Measurements from ENCODE around the gene UBAP1L.
A peak's percentile ranks its signal among the peaks of the same experiment; 100 is the strongest.
"Not testable (repeated sequence)": the region's sequence is repeated elsewhere in the genome, so short reads cannot be mapped to it uniquely, and the experiment has no call there.

UBAP1L gene

GRCh38 chr15:65066001-65066634 lies 48.9 kb downstream of the UBAP1L start:
- no peak for DNase-seq (ENCODE audit: low spot score)

GRCh38 chr15:65062726-65063125 lies 52.3 kb downstream of the UBAP1L start:
- no peak for DNase-seq (ENCODE audit: low spot score)

GRCh38 chr15:65062061-65062460 lies 52.9 kb downstream of the UBAP1L start:
- DNase-seq (ENCODE audit: low spot score): no peak

GRCh38 chr15:65060641-65061397 lies 54.2 kb downstream of the UBAP1L start:
- no peak for DNase-seq (ENCODE audit: low spot score)

GRCh38 chr15:65059931-65060596 lies 54.9 kb downstream of the UBAP1L start:
- DNase-seq (ENCODE audit: low spot score): no peak

- DNase-seq (ENCODE audit: low spot score): no peak
Measured at GRCh38 chr15:65059369-65059750, 55.6 kb downstream of the UBAP1L start.

- no peak for DNase-seq (ENCODE audit: low spot score)
Measured at GRCh38 chr15:65058394-65059368, 56.3 kb downstream of the UBAP1L start.

- no peak for DNase-seq (ENCODE audit: low spot score)
Measured at GRCh38 chr15:65057549-65057940, 57.5 kb downstream of the UBAP1L start.

GRCh38 chr15:65056868-65057548 lies 58.0 kb downstream of the UBAP1L start:
- no peak for DNase-seq (ENCODE audit: low spot score)

- no peak for DNase-seq (ENCODE audit: low spot score)
Measured at GRCh38 chr15:65056106-65056505, 58.9 kb downstream of the UBAP1L start.

GRCh38 chr15:65055201-65055870 lies 59.7 kb downstream of the UBAP1L start:
- no peak for DNase-seq (ENCODE audit: low spot score)

- DNase-seq (ENCODE audit: low spot score): peak; percentile 79
Measured at GRCh38 chr15:65054333-65055200, 60.4 kb downstream of the UBAP1L start.

GRCh38 chr15:65052956-65053355 lies 62.0 kb downstream of the UBAP1L start:
- DNase-seq (ENCODE audit: low spot score): no peak

- no peak for DNase-seq (ENCODE audit: low spot score)
Measured at GRCh38 chr15:65051266-65051665, 63.7 kb downstream of the UBAP1L start.

GRCh38 chr15:65050270-65050669 lies 64.7 kb downstream of the UBAP1L start:
- DNase-seq (ENCODE audit: low spot score): no peak

GRCh38 chr15:65049418-65049840 lies 65.6 kb downstream of the UBAP1L start:
- peak; percentile 97 for DNase-seq (ENCODE audit: low spot score)

GRCh38 chr15:65048241-65048640 lies 66.8 kb downstream of the UBAP1L start:
- DNase-seq (ENCODE audit: low spot score): no peak

- DNase-seq (ENCODE audit: low spot score): no peak
Measured at GRCh38 chr15:65044724-65045481, 70.1 kb downstream of the UBAP1L start, which contains the start of gene SLC51B. Gene SLC51B (plus strand): TSS chr15:65045387. CDS start chr15:65050005, 4,618 bp downstream.

GRCh38 chr15:65044218-65044617 lies 70.8 kb downstream of the UBAP1L start:
- DNase-seq (ENCODE audit: low spot score): not testable (repeated sequence)
